Measurements from ENCODE around the gene UNC79. TPM values are rescaled to one million over a fixed set of nuclear protein-coding genes. Genes with fewer than 3 reads are reported as not detected.

Gene UNC79
- total RNA-seq, 2 donors from 2014 or later, result 6.0 to 14.4 TPM

DNA sequence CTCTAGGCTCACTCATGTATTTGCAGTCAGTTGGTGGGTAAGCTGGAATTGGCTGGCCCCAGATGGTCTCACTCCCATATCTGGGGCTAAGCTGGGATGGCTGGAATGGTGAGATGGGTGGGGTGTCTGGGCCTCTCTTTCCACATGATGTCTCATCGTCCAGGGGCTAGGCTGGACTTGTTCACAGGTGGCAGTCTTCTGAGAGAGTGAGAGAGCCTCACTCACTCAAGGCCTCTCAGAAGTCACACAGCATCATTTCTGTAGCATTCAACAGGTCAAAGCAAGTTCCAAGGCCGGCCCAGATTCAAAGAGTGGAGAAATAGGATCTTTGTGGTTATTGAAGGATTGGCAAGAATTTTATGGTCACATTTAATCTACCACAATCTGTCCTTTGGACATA, 102.7 kb downstream of the UNC79 start:
- no peaks in the 10 kb centered on the region for H3K27me3 Mint-ChIP-seq (ENCODE audit: insufficient read depth)
- no peak overlapping the region for H3K27ac Mint-ChIP-seq
- peaks cover 2% of the 10 kb centered on the region for H3K36me3 Mint-ChIP-seq (ENCODE audit: low read depth)
- Histone ChIP-seq H3K9me3 (ENCODE audit: control insufficient read depth, low read length) (no peaks in the 10 kb centered on the region), H3K36me3 (ENCODE audit: control insufficient read depth, insufficient read depth, low read length) (no peaks in the 10 kb centered on the region), H3K4me1 (ENCODE audit: control insufficient read depth, insufficient read depth, low read length) (no peaks in the 10 kb centered on the region), H3K9ac (ENCODE audit: extremely low read depth, low read length, poor library complexity, severe bottlenecking) (no peak overlapping the region), H3K4me3 (ENCODE audit: low read length) (no peak overlapping the region), H3K27me3 (ENCODE audit: control insufficient read depth, insufficient read depth, low read length, poor library complexity, severe bottlenecking) (no peaks in the 10 kb centered on the region), H3K27ac (ENCODE audit: low read depth, low read length) (no peak overlapping the region)
- 100% methylated on average over 1 of the region's 2 CpGs; no CpG with 5 or more reads in 1 of the 2 experiments for WGBS, 2 experiments (ENCODE audit: insufficient coverage in 1 of 2, insufficient read length in 1 of 2)
- no peak overlapping the region for H3K4me3 Mint-ChIP-seq
- H3K9me3 Mint-ChIP-seq, result peaks cover 2% of the 10 kb centered on the region
- TF ChIP-seq, protein P1, sequence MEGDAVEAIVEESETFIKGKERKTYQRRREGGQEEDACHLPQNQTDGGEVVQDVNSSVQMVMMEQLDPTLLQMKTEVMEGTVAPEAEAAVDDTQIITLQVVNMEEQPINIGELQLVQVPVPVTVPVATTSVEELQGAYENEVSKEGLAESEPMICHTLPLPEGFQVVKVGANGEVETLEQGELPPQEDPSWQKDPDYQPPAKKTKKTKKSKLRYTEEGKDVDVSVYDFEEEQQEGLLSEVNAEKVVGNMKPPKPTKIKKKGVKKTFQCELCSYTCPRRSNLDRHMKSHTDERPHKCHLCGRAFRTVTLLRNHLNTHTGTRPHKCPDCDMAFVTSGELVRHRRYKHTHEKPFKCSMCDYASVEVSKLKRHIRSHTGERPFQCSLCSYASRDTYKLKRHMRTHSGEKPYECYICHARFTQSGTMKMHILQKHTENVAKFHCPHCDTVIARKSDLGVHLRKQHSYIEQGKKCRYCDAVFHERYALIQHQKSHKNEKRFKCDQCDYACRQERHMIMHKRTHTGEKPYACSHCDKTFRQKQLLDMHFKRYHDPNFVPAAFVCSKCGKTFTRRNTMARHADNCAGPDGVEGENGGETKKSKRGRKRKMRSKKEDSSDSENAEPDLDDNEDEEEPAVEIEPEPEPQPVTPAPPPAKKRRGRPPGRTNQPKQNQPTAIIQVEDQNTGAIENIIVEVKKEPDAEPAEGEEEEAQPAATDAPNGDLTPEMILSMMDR (conservative IDR thresholded peaks at IDR 0.05), result no peak
- peaks cover 2% of the 10 kb centered on the region for H3K4me1 Mint-ChIP-seq
- DNase-seq, result no peak

DNA sequence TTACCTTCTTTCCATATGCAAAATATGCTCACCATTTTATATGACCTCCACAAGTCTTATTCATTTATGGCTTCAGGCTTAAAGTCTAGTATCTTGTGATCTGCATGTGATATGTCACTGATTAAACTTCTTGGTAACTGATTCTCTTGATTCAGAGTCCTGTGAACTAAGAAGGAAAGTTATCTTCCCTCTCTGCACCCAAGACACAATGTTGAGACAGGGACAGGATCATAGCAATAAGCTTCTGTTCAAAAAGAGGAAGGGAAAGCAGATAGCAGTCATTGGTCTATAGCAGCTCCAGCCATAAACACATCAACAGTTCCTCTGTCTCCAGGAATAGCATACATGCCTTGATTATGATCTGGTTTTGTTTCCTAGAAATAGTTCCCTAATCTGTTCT, 103.1 kb downstream of the UNC79 start:
- Mint-ChIP-seq H3K27ac (no peak overlapping the region), H3K36me3 (ENCODE audit: low read depth) (peaks cover 4% of the 10 kb centered on the region), H3K27me3 (ENCODE audit: insufficient read depth) (no peaks in the 10 kb centered on the region), H3K9me3 (peaks cover 2% of the 10 kb centered on the region), H3K4me3 (no peak overlapping the region), H3K4me1 (no peaks in the 10 kb centered on the region)
- H3K27me3 ChIP-seq (ENCODE audit: control insufficient read depth, insufficient read depth, low read length, poor library complexity, severe bottlenecking), result no peaks in the 10 kb centered on the region
- no peak for DNase-seq
- H3K9me3 ChIP-seq (ENCODE audit: control insufficient read depth, low read length), result no peaks in the 10 kb centered on the region
- TF ChIP-seq, protein P1 (conservative IDR thresholded peaks at IDR 0.05), result no peak
- no peak overlapping the region for H3K9ac ChIP-seq (ENCODE audit: extremely low read depth, low read length, poor library complexity, severe bottlenecking)
- H3K4me1 ChIP-seq (ENCODE audit: control insufficient read depth, insufficient read depth, low read length), result no peaks in the 10 kb centered on the region
- H3K36me3 ChIP-seq (ENCODE audit: control insufficient read depth, insufficient read depth, low read length), result no peaks in the 10 kb centered on the region
- no peak overlapping the region for H3K4me3 ChIP-seq (ENCODE audit: low read length)
- no peak overlapping the region for H3K27ac ChIP-seq (ENCODE audit: low read depth, low read length)

DNA sequence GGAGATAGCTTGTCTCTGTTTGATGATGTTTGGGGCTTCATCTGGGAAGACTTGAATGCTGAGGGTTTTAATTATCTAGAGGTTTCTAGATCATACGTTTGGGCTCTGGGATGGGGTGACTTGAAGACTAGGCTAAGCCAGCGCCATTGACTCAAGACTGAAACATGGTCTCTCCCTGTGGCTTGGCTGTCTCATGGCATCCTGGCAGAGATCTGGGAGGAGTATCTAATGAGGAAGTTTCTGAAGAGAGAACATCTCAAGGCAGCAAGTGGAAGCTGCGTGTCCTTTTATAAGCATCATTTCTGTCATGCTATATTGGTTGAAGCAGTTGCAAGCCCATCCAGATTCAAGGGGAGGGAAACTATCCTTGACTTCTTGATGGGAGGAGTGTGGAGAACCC, 104.8 kb downstream of the UNC79 start:
- Mint-ChIP-seq H3K9me3 (no peaks in the 10 kb centered on the region), H3K4me1 (no peaks in the 10 kb centered on the region), H3K27ac (no peak overlapping the region), H3K36me3 (ENCODE audit: low read depth) (peaks cover 4% of the 10 kb centered on the region), H3K27me3 (ENCODE audit: insufficient read depth) (no peaks in the 10 kb centered on the region), H3K4me3 (no peak overlapping the region)
- TF ChIP-seq, protein P1 (conservative IDR thresholded peaks at IDR 0.05), result no peak
- H3K9me3 ChIP-seq (ENCODE audit: control insufficient read depth, low read length), result no peaks in the 10 kb centered on the region
- no peaks in the 10 kb centered on the region for H3K36me3 ChIP-seq (ENCODE audit: control insufficient read depth, insufficient read depth, low read length)
- no peaks in the 10 kb centered on the region for H3K4me1 ChIP-seq (ENCODE audit: control insufficient read depth, insufficient read depth, low read length)
- H3K4me3 ChIP-seq (ENCODE audit: low read length), result no peak overlapping the region
- no peak for DNase-seq
- H3K27me3 ChIP-seq (ENCODE audit: control insufficient read depth, insufficient read depth, low read length, poor library complexity, severe bottlenecking), result no peaks in the 10 kb centered on the region
- H3K27ac ChIP-seq (ENCODE audit: low read depth, low read length), result no peak overlapping the region
- H3K9ac ChIP-seq (ENCODE audit: extremely low read depth, low read length, poor library complexity, severe bottlenecking), result no peak overlapping the region
- 95 to 100% methylated on average over 1 to 3 of the region's 3 CpGs for WGBS, 2 experiments (ENCODE audit: insufficient coverage in 1 of 2, insufficient read length in 1 of 2)
